RWPE1 (cell line): ENCODE results near the gene PRLR.

Source experiments
- CTCF ChIA-PET: fragments of 350-600 bp; sonication (Branson Sonifier 250); formaldehyde crosslinking; extraction: SDS; loops from one replicate; lab custom pipeline; 2021; lab: Yijun Ruan, JAX
- POLR2A ChIA-PET: fragments of 400-600 bp; formaldehyde crosslinking; extraction: SDS; loops from one replicate; lab custom pipeline; 2020; ENCODE audit warnings: antibody characterized with exemption; ENCODE audit not compliant: low non-redundant PET; lab: Yijun Ruan, JAX
- DNase-seq: peaks from one replicate; pipeline ENCODE4 v3.0.0; 2012; ENCODE audit warnings: low spot score
- H3K27ac ChIP-seq: fragments of 450-650 bp; 2 replicates; pipeline ENCODE4 v1.5.1; 2017
- CTCF ChIP-seq: fragments of 450-650 bp; conservative IDR thresholded peaks from 2 replicates; pipeline ENCODE4 v1.5.1; 2017; ENCODE audit warnings: low read depth, mild to moderate bottlenecking

PRLR gene

GRCh38 chr5:35050541-35051126 lies 179.7 kb downstream of the PRLR start:
- no peak for DNase-seq
- ChIA-PET CTCF (no interaction called here), POLR2A (no interaction called here)
- H3K27ac ChIP-seq, result no peak overlapping the region
- no peak for TF ChIP-seq CTCF

- no peak overlapping the region for H3K27ac ChIP-seq
- no peak for DNase-seq
- POLR2A ChIA-PET, result no interaction called here
- CTCF ChIA-PET, result interaction anchor here (0.6 kb wide), 1 partner anchor 1332 kb away, joined by 3 read pairs; no protein-coding TSS in a partner anchor
- TF ChIP-seq CTCF, result no peak
Observed at GRCh38 chr5:35048910-35049309, 181.4 kb downstream of the PRLR start.

GRCh38 chr5:35047785-35048404 lies 182.4 kb downstream of the PRLR start, which contains the start of gene AGXT2:
AGXT2 (minus strand) TSS chr5:35047949; CDS start chr5:35047892, 57 bp downstream.
- no peak for TF ChIP-seq CTCF
- ChIA-PET CTCF (no interaction called here), POLR2A (no interaction called here)
- no peak within 1 kb of the TSS for H3K27ac ChIP-seq
- no peak for DNase-seq

- no peak overlapping the region for H3K27ac ChIP-seq
- ChIA-PET CTCF (interaction anchor here (0.7 kb wide), 1 partner anchor 1164 kb away, joined by 3 read pairs; no protein-coding TSS in a partner anchor), POLR2A (no interaction called here)
- no peak for TF ChIP-seq CTCF
- peak; percentile 52 for DNase-seq
Observed at GRCh38 chr5:35046774-35047173, 183.5 kb downstream of the PRLR start.

- CTCF ChIA-PET, result interaction anchor here (0.6 kb wide), 1 partner anchor 9 kb away, joined by 7 read pairs; no protein-coding TSS in a partner anchor
- DNase-seq, result no peak
- TF ChIP-seq CTCF, result no peak
- no peak overlapping the region for H3K27ac ChIP-seq
- POLR2A ChIA-PET, result no interaction called here
Observed at GRCh38 chr5:35045280-35045679, 185.0 kb downstream of the PRLR start.

GRCh38 chr5:35044649-35045048 lies 185.6 kb downstream of the PRLR start:
- no peak for TF ChIP-seq CTCF
- ChIA-PET CTCF (interaction anchor here (0.6 kb wide), 2 partner anchors 9 to 573 kb away, joined by 6 to 7 read pairs; partner anchors contain the start of gene SPEF2), POLR2A (no interaction called here)
- H3K27ac ChIP-seq, result no peak overlapping the region
- DNase-seq, result no peak
